Muscle layer of colon (tissue), 2 donors: ENCODE data around the gene LIPH.
A peak's percentile ranks its signal among the peaks of the same experiment; 100 is the strongest.
"Not testable (repeated sequence)": the region's sequence is repeated elsewhere in the genome, so short reads cannot be mapped to it uniquely, and the experiment has no call there.

Experiments used
- H3K27ac ChIP-seq: one replicate; pipeline ENCODE4 v1.7.0; 2013; ENCODE audit warnings: low read depth, mild to moderate bottlenecking, low read length, moderate library complexity
- H3K27me3 ChIP-seq, 2 donors: one replicate each; pipeline ENCODE4 v1.7.0; 2013; ENCODE audit warnings: low read length in 2 of 2, mild to moderate bottlenecking in 2 of 2; ENCODE audit not compliant: insufficient read depth in 2 of 2, control insufficient read depth in 1 of 2
- H3K36me3 ChIP-seq: one replicate; pipeline ENCODE4 v1.7.0; 2013; ENCODE audit warnings: mild to moderate bottlenecking, low read length; ENCODE audit not compliant: insufficient read depth
- H3K4me1 ChIP-seq: one replicate; pipeline ENCODE4 v1.7.0; 2013; ENCODE audit warnings: mild to moderate bottlenecking, low read length; ENCODE audit not compliant: insufficient read depth
- H3K4me3 ChIP-seq, 2 donors: one replicate each; pipeline ENCODE4 v1.7.0; 2013; ENCODE audit warnings: low read length in 2 of 2, low read depth in 1 of 2, mild to moderate bottlenecking in 1 of 2, moderate library complexity in 1 of 2
- H3K9ac ChIP-seq: one replicate; pipeline ENCODE4 v1.7.0; 2013; ENCODE audit warnings: low read length
- H3K9me3 ChIP-seq: one replicate; pipeline ENCODE4 v1.7.0; 2013; ENCODE audit warnings: mild to moderate bottlenecking, low read length
- donor health status: abdominal sarcoma.
- donor health status: Adenocarcinoma of cecum.

LIPH gene

DNA sequence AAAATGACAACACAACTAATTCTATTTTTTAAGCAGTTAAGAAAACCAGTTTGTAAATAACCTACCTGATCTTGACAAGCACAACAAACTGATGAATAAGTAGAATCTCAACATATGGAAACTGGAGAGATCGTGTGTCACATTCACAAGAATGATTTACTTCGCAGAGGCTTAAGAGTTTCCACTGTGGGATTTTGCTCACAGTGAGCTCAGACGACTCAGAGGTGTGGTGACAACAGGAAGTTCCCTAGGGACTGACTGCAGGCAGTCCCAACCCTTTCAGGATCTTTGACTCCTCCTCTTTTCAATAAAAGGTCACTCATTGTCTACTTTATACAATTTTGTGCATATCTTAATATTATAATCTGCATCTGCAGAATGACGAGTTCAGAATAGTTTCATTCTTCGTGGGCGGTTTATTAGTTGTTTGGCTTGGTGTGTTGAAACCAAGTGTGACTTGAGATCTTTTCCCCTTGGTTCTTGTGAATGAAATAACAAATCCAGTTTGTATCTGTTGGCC lies at the start of gene LIPH:
Gene LIPH (minus strand): TSS at position 231 of the 520 bp plus-strand sequence. CDS start 117 bp downstream, at position 114.
- Histone ChIP-seq H3K9me3 (no peaks in the 10 kb centered on the region), H3K9ac (no peak within 1 kb of the TSS), H3K27me3 (no peaks in the 10 kb centered on the region), H3K4me3 (no peak within 1 kb of the TSS), H3K27ac (no peak within 1 kb of the TSS), H3K36me3 (no peaks in the 10 kb centered on the region), H3K4me1 (no peaks in the 10 kb centered on the region)

DNA sequence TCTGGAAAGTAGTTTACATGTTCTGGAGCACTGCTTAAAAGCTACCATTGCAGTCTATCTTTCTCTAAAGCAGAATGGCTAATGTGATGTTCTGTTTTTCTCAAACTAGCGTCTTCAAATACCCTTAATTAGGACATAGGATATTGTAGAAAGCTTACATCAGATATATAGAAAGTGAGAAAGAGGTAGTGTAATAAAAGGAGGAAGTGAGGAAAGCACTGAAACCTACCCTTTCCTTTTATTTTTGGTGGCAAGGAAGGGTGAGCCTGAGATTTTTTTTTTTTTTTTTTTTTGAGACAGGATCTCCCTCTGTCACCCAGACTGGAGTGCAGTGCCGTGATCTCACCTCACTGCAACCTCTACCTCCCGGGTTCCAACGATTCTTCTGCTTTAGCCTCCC lies 43.1 kb upstream of the LIPH start:
- no peak overlapping the region for H3K9ac ChIP-seq
- H3K36me3 ChIP-seq, result peaks cover 4% of the 10 kb centered on the region
- H3K9me3 ChIP-seq, result no peaks in the 10 kb centered on the region
- no peaks in the 10 kb centered on the region for H3K27me3 ChIP-seq
- no peak overlapping the region for H3K4me3 ChIP-seq
- no peak overlapping the region for H3K27ac ChIP-seq
- no peaks in the 10 kb centered on the region for H3K4me1 ChIP-seq

- no peak overlapping the region for H3K4me3 ChIP-seq
- no peak overlapping the region for H3K27ac ChIP-seq
- H3K36me3 ChIP-seq, result peaks cover 4% of the 10 kb centered on the region
These were observed 41.7 kb upstream of the LIPH start for GRCh38 chr3:185594073-185594472.

GRCh38 chr3:185586686-185587039 lies 34.3 kb upstream of the LIPH start:
- no peaks in the 10 kb centered on the region for H3K36me3 ChIP-seq
- H3K9me3 ChIP-seq, result no peaks in the 10 kb centered on the region
- H3K9ac ChIP-seq, result peak overlapping the region; percentile 96
- H3K27me3 ChIP-seq, result no peaks in the 10 kb centered on the region
- peaks cover 12% of the 10 kb centered on the region for H3K4me1 ChIP-seq
- H3K27ac ChIP-seq, result peak overlapping the region; percentile 97
- peak overlapping the region; percentile 87 to 96 for H3K4me3 ChIP-seq

More at GRCh38 chr3:185594073-185594472, 41.7 kb upstream of the LIPH start:
- Histone ChIP-seq H3K27me3 (no peaks in the 10 kb centered on the region), H3K4me1 (peaks cover 3% of the 10 kb centered on the region), H3K9ac (no peak overlapping the region), H3K9me3 (no peaks in the 10 kb centered on the region)

DNA sequence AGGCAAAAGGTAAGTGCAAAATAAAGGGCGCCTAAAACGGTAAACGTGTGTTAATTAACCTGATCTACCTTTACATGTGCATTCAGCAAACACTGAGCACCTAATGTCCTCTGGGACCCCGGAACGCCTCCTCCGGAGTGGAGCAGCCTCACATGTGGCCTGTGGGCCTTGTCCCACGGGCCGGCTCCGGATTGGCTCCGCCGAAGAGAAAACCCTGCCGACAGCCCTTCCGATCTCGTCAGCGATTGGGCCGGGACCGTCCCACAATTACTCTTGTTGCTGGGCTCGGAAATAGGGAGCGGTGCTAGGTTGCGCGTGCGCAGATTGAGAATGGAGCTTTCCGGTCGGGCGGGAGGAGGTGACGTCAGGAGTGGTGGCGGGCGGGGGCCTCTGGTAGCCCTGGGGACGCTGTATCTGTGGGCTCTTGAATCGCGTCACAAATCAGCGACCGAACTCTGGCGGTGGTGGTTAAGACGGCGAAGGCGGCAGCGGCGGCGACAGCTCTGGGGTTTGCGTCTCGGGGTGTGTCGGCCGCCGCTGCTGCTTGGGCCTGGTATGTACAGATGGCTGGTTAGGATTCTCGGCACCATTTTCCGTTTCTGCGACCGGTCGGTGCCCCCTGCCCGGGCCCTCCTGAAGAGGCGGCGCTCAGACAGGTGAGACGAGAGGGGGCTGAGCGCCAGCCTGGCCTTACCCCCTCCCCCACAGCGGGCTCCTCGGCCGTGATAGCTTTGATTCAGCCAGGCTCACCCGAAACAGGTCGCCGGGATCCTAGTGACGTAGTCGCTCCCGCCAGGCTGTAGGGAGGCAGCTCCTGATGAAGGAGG lies 33.7 kb upstream of the LIPH start, which contains the start of gene SENP2:
Gene SENP2 (plus strand): TSS at position 437 of the 827 bp plus-strand sequence. CDS start 119 bp downstream, at position 556.
- Histone ChIP-seq H3K36me3 (no peaks in the 10 kb centered on the region), H3K27me3 (no peaks in the 10 kb centered on the region), H3K4me1 (peaks cover 12% of the 10 kb centered on the region), H3K9ac (peak within 1 kb of the TSS; percentile 96), H3K9me3 (no peaks in the 10 kb centered on the region), H3K4me3 (peak within 1 kb of the TSS; percentile 87 to 96), H3K27ac (peak within 1 kb of the TSS; percentile 97)

DNA sequence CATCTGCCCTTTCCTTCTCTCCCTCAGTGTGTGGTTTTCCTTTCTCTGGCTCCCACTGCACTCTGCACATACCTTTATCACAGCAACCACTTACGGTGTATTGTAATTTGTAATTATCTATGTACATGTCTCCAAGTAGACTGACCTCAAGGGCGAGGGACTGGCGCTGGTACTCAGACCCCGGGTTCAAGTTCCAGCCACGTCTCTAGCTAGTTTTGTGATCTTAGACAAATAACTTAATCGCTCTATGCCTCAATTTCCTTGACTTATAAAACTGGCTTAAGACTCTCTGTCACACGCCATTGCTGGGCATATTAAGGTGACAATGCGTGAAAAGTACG lies 33.1 kb upstream of the LIPH start:
- Histone ChIP-seq H3K9me3 (no peaks in the 10 kb centered on the region), H3K27ac (peak overlapping the region; percentile 97), H3K4me3 (peak overlapping the region; percentile 75 to 96), H3K4me1 (peaks cover 12% of the 10 kb centered on the region), H3K27me3 (no peaks in the 10 kb centered on the region), H3K36me3 (no peaks in the 10 kb centered on the region), H3K9ac (no peak overlapping the region)

DNA sequence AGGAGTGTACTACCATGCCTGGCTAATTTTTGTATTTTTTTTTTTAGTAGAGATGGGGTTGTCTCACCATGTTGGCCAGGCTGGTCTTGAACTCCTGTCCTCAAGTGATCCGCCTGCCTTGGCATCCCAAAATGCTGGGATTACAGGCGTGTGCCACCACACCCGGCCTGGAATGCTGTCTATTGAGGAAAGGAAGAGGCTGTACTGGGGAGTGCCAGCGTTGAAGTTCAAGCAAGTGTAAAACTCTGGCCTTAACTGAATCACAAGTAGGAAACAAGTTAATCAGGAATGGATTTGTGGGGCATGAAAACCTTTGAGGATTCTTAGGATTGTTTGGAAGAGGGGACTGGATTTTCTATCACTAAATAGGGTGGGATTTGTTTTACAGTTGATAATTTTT lies 32.3 kb upstream of the LIPH start:
- no peak overlapping the region for H3K27ac ChIP-seq

GRCh38 chr3:185583925-185584324 lies 31.5 kb upstream of the LIPH start:
- H3K27me3 ChIP-seq, result no peaks in the 10 kb centered on the region
- H3K9me3 ChIP-seq, result no peaks in the 10 kb centered on the region
- H3K36me3 ChIP-seq, result no peaks in the 10 kb centered on the region
- no peak overlapping the region for H3K9ac ChIP-seq
- H3K27ac ChIP-seq, result no peak overlapping the region
- H3K4me1 ChIP-seq, result peaks cover 7% of the 10 kb centered on the region
- H3K4me3 ChIP-seq, result no peak overlapping the region

More for the DNA sequence above, 32.3 kb upstream of the LIPH start:
- Histone ChIP-seq H3K4me3 (no peak overlapping the region), H3K36me3 (no peaks in the 10 kb centered on the region), H3K27me3 (no peaks in the 10 kb centered on the region), H3K9ac (no peak overlapping the region), H3K9me3 (no peaks in the 10 kb centered on the region), H3K4me1 (peaks cover 12% of the 10 kb centered on the region)

GRCh38 chr3:185582871-185583270 lies 30.5 kb upstream of the LIPH start:
- H3K27ac ChIP-seq, result no peak overlapping the region

DNA sequence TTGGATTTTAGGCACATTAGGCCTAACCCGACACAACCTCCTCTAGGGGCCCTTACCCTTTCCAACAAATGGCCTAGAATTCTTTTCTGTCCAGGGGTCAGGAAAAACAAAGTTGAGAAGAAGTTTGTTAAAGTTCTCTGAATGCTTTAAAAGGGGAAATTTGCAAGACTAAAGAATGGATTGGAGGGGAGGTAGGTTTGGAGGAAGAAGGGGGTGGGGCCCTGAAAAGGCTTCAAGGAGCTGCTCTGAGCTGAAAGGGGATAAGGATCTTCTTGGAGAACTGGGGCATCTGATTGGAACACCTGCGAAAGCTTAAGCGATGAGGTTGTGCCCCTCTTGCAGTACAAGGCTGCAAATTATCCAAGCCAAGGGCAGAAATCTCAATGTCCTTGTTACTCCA lies 29.8 kb upstream of the LIPH start:
- Histone ChIP-seq H3K27me3 (no peaks in the 10 kb centered on the region), H3K9ac (no peak overlapping the region), H3K36me3 (no peaks in the 10 kb centered on the region), H3K27ac (no peak overlapping the region), H3K4me3 (no peak overlapping the region), H3K9me3 (no peaks in the 10 kb centered on the region), H3K4me1 (no peaks in the 10 kb centered on the region)

More at GRCh38 chr3:185582871-185583270, 30.5 kb upstream of the LIPH start:
- no peaks in the 10 kb centered on the region for H3K4me1 ChIP-seq
- no peak overlapping the region for H3K4me3 ChIP-seq
- no peaks in the 10 kb centered on the region for H3K36me3 ChIP-seq
- H3K27me3 ChIP-seq, result no peaks in the 10 kb centered on the region
- no peaks in the 10 kb centered on the region for H3K9me3 ChIP-seq
- no peak overlapping the region for H3K9ac ChIP-seq

DNA sequence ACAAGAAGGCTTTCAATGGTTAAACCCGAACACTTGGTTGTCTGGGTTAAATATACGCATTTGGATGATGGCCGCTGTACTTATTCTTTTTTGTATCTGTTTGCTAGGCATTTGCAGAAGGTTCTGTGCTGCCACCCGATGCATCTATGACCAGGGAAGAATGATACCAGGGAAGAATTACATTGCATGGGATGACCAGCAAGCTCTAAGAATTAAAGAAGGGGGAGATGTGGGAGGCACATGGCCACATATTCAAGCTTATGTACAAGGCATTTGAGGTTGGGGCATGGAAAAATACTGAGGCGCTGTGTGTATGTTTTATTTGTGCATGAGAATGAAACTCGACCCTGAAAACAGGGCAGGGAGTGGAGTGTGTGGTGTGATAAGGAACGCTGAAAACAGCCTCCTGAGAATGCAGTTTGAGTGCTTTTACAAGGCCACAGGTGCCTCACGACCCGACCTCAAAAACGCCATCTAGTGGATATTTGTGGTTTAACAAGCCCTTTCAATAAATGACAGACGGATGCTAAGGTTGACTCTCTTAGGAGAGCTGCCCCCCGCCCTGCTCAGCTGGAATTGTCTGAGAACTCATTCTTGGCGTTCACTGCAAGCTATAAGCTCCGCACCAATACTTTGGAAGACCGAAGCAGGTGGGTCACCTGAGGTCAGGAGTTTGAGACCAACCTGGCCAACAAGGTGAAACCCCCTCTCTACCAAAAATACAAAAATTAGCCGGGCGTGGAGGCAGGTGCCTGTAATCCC lies 22.9 kb upstream of the LIPH start:
- H3K4me3 ChIP-seq, H3K27me3 ChIP-seq, H3K36me3 ChIP-seq, H3K4me1 ChIP-seq, H3K9ac ChIP-seq, H3K9me3 ChIP-seq, H3K27ac ChIP-seq: not testable (repeated sequence)
